Measurements from ENCODE around the gene PACS2. TPM values are rescaled to one million over a fixed set of nuclear protein-coding genes. Genes with fewer than 3 reads are reported as not detected.

PACS2 gene
- total RNA-seq, 1 donor from 2014 or later, result 105 TPM

DNA sequence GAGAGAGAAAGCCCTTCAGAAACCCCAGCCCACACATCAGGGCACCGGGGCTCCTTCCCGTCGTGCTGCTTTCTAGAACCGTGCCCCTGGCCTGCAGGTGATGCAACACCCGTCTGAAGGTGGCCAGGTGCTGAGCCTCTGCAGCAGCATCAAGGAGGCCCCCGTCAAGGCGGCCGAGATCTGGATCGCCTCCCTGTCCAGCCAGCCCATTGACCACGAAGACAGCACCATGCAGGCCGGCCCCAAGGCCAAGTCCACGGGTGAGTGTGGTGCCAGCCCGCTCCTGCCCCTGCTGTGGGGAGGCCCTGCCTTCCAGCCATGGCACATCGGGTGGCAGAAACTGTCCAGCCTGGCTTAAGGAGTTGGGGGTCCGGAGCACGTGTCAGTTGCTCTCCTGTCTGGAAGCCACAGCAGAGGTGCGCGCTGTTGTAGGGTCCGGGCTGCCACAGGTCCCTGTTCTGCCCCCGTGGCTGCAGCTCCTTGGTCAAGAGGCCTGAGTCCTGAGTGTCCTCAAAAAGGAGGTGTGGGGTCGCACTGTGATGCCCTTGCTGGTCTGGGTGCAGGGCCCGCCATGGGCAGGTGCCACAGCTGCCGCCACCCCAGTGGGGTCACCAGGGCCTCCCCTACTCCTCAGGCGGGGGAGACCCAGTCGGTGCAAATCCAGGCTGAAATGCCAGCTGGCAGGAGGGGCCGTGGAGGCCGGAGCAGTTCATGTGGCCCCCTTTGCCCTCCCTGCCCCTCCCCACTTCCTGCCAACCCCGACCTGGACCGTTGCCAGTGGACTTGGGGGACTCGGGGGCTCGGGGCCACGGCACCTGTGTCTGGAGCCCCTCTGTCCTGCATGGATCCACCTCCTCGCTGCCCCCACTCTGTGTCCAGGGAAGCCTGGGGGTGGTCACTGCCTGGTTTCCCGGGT lies 52.8 kb downstream of the PACS2 start:
- no peak for DNase-seq (ENCODE audit: low spot score)

DNA sequence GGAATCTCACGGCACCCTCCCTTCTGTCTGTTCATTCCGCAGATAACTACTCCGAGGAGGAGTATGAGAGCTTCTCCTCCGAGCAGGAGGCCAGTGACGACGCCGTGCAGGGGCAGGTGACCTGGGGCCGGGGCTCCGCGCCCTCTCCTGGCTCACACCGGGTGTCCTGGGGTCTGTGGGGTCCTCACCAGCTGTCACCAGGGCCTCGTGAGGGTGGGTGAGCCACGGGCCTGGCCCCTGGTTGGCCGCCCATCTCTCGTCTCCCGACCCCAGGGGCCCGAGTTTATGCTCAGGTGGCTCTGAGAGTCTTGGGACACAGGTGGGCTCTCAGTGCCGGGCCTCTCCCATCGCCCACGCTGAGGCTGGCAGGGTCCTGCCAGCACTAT lies 53.5 kb downstream of the PACS2 start:
- DNase-seq (ENCODE audit: low spot score), result no peak

DNA sequence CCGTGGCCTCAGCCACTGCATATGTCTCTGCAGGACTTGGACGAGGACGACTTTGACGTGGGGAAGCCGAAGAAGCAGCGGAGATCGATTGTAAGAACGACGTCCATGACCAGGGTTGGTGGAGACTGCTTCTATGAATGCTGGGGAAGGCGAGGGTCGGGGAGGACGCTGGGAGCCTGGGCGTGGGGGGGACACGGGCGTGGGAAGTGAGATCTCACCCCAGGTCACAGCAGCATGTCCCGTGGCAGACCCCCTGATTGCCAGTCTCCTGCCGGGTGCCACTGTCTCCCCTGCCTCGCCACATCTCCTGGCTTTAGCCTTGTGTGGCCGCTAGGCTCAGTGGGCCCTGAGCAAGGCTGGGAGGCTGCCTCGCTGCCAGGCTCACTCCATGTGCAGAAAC lies 53.9 kb downstream of the PACS2 start:
- no peak for DNase-seq (ENCODE audit: low spot score)

DNA sequence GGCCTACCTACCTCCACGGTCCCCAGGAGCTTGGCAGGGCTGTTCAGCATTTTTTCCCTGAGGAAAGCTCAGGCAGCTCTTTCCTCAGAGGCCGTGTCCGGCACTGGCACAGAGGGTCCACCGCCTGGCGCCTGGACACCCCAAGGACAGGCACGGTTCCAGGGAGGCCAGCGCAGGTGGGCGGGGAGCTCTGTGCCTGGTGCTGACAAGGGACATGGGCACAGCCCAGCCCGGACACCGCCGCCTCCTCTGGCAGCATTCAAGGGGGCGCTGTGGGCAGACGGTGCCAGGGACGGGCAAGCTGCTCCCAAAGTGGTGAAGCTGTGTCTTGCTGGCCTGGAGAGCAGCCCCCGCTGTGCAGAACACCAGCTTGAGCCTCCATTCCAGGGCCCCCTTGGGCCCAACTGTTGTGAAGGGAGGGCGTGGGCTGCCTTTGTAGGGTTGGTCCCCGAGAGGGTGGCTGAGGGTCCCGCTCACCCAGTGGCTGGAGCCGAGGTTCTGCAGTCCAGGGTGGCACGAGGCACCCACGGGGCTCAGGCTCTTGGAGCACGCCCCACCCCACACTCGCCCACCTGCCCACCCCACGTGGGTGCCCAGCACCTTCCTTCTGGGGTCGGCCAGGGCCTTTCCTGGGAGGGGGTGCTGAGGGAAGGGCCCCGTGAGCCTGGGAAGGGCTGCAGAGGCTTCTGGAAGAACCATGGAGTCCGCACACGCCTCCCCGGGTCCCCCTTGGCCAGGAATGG lies 54.5 kb downstream of the PACS2 start:
- DNase-seq (ENCODE audit: low spot score), result no peak

DNA sequence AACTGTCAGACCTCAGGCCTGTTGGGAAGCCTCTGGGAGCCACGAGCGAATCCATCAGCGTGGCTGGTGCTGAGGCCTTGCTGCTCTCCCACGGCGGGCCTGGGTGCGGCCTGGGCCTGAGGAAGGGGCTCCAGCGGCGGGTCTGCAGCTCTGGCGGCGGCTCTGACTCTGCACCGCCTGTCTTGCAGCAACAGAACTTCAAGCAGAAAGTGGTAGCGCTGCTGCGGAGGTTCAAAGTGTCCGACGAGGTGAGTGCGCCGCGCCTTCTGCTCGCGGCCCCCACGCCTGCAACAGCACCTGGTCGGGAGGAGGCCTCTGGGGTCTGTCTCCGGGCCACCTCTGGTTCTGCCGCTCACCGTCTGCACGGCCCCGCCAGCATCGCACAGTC lies 55.1 kb downstream of the PACS2 start:
- DNase-seq (ENCODE audit: low spot score), result no peak

DNA sequence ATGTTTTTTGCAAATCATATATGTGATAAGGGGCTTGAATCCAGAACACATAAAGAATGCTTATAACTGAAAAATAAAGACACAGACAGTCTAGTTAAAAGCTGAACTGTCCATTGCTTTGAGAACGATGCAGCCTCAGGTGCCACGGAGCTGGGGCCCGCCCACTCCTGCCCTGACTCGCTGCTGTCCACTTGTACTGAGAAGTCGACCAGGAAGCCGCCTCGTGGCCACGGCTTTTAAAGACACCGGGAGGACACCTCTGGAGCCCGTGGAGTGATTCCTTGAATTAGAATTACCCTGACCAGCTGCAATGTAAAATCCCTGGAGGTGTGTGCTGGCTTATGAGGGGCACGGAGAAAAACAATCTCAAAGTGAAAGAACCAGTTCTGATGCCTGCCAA lies 59.8 kb downstream of the PACS2 start:
- no peak for DNase-seq (ENCODE audit: low spot score)

DNA sequence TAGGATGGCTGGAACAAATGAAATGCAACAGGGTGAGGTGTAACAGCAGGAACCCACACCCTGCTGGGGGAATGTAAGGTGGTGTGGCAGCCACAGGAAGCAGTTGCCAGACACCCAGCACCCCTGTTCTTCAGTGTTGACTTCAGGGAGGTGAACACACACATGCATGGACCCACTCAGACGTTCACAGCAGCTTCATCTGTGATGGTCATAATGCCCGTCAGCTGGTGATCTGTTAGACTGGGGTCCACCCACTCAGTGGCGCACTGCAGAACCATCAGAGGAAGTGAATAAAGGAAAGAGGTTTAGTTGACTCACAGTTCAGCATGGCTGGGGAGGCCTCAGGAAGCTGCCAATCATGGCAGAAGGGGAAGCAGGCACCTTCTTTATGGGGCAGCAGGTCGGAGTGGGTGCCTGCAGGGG lies 61.1 kb downstream of the PACS2 start:
- DNase-seq (ENCODE audit: low spot score), result no peak

DNA sequence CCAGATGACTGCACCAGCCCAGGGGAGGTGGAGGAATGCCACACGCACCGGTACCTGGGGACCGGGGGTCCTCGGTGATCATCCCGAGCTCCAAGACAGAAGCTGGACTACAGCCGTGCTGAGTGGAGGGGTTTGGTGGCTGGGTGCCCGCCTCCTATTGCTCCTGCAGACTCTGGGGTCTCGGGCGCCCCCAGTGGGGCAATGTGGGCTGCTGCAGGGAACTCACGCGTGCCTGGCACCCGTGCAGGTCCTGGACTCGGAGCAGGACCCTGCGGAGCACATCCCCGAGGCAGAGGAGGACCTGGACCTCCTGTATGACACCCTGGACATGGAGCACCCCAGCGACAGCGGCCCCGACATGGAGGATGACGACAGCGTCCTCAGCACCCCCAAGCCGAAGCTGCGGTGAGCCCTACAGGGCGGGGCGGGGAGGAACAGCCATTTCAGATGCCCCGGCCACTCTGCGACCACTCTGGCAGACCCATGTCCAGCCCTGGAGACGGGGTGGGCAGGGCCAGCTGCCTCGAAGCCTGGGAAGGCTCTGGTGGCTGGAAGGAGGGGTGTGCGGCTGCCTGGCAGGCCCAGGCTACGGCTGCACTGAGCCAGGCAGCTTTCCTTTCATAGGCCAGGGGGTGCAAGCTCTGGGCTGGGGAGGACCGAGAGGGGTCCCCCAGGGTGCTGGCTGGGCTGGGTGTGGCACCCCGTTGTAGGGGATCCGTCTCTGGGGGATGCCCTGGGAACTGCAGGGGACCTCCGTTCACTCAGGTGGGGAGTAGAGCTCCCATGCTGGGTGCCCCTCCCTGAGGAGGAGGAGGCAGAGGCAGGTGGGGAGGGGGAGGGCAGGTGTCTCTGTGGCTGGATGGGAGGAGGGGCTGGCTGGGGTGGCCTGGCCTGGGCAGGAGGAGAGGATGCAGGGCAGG lies 62.2 kb downstream of the PACS2 start:
- DNase-seq (ENCODE audit: low spot score), result no peak

DNA sequence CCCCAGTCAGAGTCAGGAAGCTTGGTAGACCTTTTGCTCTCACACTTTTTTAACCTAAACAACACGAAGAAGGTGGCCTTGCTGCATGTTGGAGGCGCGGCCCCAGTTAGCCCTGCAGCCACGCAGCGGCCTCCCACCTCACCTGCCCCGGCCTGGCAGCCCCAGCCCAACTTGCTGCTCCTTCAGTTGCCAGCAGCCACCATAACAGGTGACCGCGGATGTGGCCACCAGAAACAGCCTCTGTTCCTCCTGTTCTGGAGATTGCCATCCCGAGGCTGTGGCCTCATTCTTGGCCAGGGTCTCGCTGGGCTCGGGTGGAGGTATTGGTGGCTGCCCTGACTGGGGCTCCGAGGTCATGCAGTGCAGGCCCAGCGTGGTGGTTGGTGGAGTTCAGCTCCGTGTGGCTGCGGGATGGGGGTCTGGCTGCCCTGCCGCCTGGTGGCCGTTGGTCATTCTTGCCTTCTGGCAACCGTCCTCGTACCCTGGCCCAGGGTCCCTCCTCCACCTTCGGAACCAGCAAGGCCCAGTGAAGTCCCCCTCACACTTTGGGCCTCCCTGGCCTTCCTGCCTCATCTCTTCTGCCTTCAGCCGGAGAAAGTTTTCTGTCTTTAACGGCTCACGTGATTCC lies 63.1 kb downstream of the PACS2 start:
- no peak for DNase-seq (ENCODE audit: low spot score)

DNA sequence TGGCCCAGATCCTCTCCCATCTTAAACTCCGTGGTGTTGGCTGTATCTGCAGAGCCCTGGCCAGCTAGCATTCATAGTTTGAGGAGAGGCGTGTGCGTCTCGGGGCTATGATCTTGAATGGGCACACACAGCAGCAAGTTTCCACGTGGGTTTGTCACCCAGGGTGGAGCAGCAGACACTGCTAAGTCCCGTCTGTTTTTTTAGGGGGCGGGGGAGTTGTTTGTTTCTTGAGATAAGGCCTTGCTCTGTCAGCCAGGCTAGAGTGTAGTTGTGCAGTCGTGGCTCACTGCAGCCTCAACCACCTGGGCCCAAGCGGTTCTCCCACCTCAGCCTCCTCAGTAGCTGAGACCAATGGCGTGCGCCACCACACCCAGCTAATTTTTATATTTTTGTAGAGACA lies 63.7 kb downstream of the PACS2 start:
- no peak for DNase-seq (ENCODE audit: low spot score)

DNA sequence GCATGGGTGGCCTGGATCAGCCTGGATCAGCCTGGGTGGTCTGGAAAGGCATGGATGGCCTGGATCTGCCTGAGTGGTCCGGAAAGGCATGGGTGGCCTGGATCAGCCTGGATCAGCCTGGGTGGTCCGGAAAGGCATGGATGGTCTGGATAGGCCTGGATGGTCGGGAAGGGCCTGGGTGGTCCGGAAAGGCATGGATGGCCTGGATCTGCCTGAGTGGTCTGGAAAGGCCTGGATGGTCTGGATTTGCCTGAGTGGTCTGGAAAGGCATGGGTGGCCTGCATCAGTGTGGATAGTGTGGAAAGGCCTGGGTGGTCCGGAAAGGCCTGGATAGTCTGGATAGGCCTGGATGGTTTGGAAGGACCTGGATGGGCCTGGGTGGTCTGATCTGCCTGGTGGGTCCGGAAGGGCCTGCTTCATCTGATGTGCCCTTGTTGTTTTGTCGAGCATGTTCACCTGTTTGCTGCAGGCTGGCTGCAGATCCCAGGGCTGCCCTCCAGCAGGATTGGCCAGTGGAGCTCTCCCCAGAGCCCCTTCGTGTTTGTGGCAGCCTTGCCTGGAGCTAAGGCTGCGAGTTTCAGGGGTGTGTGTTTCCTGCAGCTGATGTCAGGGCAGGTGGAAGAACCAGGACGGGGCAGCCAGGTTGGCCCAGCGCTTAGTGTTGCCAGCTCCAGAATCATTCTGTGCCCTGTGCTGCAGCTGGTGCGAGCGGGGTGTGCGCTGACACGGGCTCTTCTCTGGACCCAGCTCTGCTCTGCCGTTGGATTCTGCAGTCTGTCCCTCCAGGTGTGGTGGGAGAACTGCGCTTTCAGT lies 64.5 kb downstream of the PACS2 start:
- no peak for DNase-seq (ENCODE audit: low spot score)

DNA sequence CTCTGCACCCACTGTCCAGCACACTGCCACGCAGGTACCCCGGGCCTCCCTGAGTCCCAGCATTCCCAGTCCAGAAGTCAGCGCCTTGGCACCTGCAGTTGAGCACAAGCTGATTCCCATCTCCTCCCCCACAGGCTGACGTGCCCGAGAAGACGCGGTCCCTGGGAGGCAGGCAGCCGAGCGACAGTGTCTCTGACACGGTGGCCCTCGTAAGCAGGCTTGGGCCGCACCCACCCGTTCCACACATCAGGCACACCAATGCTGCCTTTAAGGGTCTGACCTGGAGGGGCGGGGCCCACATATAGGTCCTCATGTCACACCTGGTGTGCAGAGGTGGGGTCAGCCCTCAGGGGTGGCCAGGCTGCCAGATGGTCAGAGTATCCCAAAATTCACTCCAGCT lies 65.4 kb downstream of the PACS2 start:
- DNase-seq (ENCODE audit: low spot score), result no peak

DNA sequence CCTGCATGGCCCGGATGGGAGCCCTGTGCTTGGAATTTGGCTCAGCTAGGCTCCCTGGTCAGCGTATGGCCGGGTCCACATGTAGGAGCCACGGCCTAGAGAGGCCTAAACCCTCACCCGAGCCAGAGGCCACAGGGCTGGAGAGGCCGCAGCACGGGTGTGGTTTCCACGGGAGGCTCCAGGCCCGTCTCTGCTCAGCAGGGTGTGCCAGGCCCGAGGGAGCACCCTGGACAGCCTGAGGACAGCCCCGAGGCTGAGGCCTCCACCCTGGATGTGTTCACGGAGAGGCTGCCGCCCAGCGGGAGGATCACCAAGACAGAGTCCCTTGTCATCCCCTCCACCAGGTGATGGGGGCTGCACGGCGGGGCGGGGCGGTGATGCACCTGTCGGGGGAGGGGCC lies 66.2 kb downstream of the PACS2 start:
- no peak for DNase-seq (ENCODE audit: low spot score)

DNA sequence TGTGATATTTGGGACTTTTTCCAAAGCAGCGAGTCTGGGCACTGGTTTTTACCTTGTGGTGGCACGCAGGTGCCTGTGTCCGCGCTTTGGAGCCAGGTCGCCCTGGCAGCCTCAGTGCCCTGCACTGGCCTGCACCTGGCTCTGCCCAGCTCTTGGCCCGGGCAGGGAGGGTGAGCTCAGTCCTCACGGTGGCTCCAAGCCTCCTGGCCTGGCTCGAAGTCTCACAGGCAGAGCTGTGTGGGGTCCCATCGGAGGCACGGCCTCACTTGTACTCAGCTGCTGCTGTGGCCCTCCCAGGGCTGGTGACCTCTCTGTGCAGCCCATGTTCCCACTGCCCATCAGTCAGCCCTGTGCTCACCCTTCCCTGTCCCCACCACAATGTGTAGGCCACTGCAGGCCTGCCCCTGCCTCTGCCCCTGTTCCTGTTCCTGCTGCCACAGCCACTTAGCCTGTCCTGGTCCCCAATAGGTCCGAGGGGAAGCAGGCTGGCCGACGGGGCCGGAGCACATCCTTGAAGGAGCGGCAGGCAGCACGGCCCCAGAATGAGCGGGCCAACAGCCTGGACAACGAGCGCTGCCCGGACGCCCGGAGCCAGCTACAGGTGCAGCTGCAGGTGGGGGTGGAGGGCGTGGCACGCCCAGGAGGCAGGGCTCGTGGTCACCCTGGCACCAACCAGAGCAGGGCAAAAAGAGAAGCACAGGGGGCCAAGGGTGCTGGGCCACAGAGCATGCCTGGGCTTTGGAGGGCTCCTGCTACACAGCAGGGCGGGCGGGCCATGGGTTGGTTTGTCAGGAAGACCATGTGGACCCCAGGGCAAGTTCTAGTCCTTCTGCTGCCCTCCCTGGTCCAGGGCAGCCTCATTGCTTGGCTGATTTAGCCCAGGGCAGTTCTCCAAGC lies 67.1 kb downstream of the PACS2 start:
- no peak for DNase-seq (ENCODE audit: low spot score)

DNA sequence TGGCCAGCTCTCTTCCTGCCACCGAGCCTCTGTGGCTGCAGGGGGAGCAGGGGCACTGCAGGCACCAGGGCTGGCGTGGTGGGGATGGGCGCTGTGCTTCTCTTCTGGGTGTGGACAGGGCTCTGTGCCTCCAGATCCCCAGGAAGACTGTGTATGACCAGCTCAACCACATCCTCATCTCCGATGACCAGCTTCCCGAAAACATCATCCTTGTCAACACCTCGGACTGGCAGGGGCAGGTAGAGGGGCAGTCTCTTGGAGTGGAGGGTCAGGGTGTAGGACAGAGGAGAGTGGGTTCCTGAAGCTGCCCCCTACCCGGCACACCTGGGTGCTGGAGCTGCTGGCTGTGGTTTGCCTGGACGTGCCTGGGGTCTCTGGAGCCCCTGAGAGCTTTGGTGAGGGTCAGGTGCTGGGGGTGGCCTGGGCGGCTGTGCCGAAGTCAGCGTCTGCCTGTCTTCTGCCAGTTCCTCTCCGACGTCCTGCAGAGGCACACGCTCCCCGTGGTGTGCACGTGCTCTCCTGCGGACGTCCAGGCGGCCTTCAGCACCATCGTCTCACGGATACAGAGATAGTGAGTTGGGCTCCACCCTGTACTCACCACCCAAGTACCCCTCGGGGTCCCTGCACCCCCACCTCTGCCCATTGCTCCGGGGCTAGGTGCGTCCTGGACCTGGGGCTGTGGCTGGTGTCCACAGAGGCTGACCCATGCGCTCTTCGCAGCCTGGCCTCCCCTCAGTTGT lies 68.0 kb downstream of the PACS2 start:
- no peak for DNase-seq (ENCODE audit: low spot score)

DNA sequence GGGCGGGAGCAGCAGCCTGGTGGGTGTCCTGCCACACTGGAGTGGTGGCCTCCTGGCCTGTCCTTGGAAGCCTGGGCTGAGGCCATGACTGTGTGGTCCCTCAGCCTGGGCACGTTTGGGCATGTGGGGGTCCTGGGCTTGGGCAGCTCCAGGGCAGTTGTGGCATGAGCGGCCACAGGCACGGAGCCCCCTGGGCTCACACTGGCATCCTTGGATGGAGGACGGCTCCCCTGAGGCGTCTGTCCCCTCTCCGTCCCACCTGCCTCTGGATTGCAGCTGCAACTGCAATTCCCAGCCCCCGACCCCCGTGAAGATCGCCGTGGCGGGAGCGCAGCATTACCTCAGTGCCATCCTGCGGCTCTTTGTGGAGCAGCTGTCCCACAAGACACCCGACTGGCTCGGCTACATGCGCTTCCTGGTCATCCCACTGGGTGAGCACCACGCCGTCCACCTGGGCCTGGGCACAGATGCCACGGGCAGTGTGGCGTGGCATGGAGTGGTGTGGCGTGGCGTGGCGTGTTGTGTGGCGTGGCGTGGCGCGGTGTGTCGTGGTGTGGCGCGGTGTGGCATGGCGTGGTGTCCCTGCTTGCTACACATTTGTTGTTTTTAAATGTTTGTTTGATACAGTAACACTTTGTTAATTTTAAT lies 68.7 kb downstream of the PACS2 start:
- no peak for DNase-seq (ENCODE audit: low spot score)

DNA sequence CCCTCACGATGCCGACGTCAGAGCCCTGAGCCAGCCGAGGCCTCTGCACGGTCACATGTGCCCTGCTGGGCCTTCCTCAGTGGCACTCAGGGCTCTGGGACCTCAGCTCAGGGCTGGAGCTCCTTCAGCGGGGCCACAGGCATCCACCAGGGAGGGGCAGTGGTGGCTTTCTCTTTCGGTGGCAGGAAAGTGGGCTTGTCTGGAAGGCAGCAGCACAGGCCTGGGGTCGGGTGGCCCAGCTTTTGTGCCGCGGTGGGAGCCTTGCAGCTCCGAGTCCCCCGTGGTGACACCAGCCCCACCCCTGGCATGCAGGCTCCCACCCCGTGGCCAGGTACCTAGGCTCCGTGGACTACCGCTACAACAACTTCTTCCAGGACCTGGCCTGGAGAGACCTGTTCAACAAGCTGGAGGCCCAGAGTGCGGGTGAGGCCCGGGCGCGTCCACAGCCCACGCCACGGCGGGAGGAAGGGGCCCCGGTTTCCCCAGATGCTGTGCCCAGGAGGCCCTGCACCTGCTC lies 69.6 kb downstream of the PACS2 start:
- no peak for DNase-seq (ENCODE audit: low spot score)

DNA sequence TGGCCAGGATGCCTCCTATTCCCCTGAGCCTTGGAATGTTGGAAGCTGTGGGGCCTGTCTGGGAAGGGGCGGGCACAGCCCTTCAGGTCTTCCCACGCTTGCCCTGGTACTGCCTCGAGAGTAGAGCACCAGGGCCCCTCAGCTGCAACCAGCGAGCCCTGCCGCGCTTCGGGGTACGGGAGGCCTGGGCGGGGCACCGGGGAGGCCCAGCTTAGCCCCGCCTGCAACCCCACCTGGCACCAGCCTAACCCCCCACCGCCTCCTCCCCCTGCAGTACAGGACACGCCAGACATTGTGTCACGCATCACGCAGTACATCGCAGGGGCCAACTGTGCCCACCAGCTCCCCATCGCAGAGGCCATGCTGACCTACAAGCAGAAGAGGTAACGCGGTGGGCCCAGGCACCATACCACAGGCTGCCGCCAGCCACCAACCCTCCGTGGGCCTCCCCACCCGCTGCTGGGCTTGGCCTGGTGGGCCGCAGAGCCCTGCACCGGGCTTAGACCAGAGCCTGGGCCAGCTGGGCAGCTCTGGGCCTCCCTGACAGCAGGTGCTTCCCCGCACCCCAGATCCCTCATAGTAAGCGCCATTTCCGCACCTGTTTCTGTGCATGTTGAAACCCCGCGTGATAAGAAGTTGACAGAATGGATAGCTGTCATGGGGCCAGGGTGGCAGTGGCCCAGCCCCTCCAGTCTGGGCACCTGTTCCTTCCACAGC lies 70.2 kb downstream of the PACS2 start:
- no peak for DNase-seq (ENCODE audit: low spot score)
